DOHH2 (cell line): ENCODE results near the gene FAM199X.

Experiments used
- H3F3A ChIP-seq: fragments of 200-600 bp; sonication (generic), shearing (Covaris generic); 2 replicates; pipeline ENCODE4 v1.6.0; 2016; ENCODE audit warnings: antibody characterized with exemption, mild to moderate bottlenecking; ENCODE audit not compliant: control insufficient read depth, insufficient read depth
- H3K27ac ChIP-seq: fragments of 200-600 bp; sonication (generic); 2 replicates; pipeline ENCODE4 v1.5.1; 2014; ENCODE audit warnings: low read depth, mild to moderate bottlenecking, low read length, moderate library complexity
- H3K27me3 ChIP-seq: fragments of 200-600 bp; sonication (generic); 2 replicates; pipeline ENCODE4 v1.6.1; 2014; ENCODE audit warnings: mild to moderate bottlenecking, low read length, mixed read lengths; ENCODE audit not compliant: control insufficient read depth
- H3K36me3 ChIP-seq: fragments of 200-600 bp; sonication (generic); 2 replicates; pipeline ENCODE4 v1.6.1; 2014; ENCODE audit warnings: mild to moderate bottlenecking, low read length, moderate library complexity, mixed read lengths; ENCODE audit not compliant: control insufficient read depth
- H3K4me1 ChIP-seq: fragments of 200-600 bp; sonication (generic); 2 replicates; pipeline ENCODE4 v1.6.1; 2014; ENCODE audit warnings: mild to moderate bottlenecking, low read length, mixed read lengths; ENCODE audit not compliant: control insufficient read depth
- H3K4me2 ChIP-seq: fragments of 200-600 bp; sonication (generic); 2 replicates; pipeline ENCODE4 v1.6.0; 2014; ENCODE audit warnings: mild to moderate bottlenecking, low read length, moderate library complexity
- H3K4me3 ChIP-seq: fragments of 200-600 bp; sonication (generic); 2 replicates; pipeline ENCODE4 v1.5.1; 2014; ENCODE audit warnings: mild to moderate bottlenecking, low read length, mixed read lengths
- H3K79me2 ChIP-seq: fragments of 200-600 bp; sonication (generic); 2 replicates; pipeline ENCODE4 v1.6.1; 2014; ENCODE audit warnings: mild to moderate bottlenecking, low read length, mixed read lengths; ENCODE audit not compliant: control insufficient read depth
- H3K9me2 ChIP-seq: fragments of 200-600 bp; sonication (generic); replicated peaks from 2 replicates; pipeline ENCODE4 v1.6.1; 2014; ENCODE audit warnings: mild to moderate bottlenecking, low read length, mixed read lengths; ENCODE audit not compliant: control insufficient read depth
- H3K9me3 ChIP-seq: fragments of 200-600 bp; sonication (generic); 2 replicates; pipeline ENCODE4 v1.6.1; 2014; ENCODE audit warnings: antibody characterized with exemption, low read length, mixed read lengths; ENCODE audit not compliant: control insufficient read depth, insufficient read depth
- H4K20me1 ChIP-seq: fragments of 200-600 bp; sonication (generic); 2 replicates; pipeline ENCODE4 v1.6.0; 2014; ENCODE audit warnings: low read depth, mild to moderate bottlenecking, antibody characterized with exemption, low read length, moderate library complexity; ENCODE audit not compliant: control insufficient read depth, insufficient read depth
- CTCF ChIP-seq: fragments of 200-600 bp; sonication (generic); IDR thresholded peaks from one replicate; pipeline ENCODE4 v1.5.1; 2014; ENCODE audit warnings: antibody characterized with exemption, mild to moderate bottlenecking, low read depth, low read length; ENCODE audit not compliant: poor library complexity, severe bottlenecking
- EZH2phosphoT487 ChIP-seq: fragments of 200-600 bp; sonication (generic); IDR thresholded peaks from 2 replicates; pipeline ENCODE4 v1.6.1; 2017; ENCODE audit warnings: borderline replicate concordance, mild to moderate bottlenecking, antibody characterized with exemption, low read length, moderate library complexity, mixed read lengths

Gene FAM199X

GRCh38 chrX:104137496-104137895, 28.8 kb upstream of the FAM199X start:
- H3K9me3 ChIP-seq, result no peaks in the 10 kb centered on the region
- H3K9me2 ChIP-seq, result no peaks in the 10 kb centered on the region
- H3K4me3 ChIP-seq, result no peak overlapping the region
- no peaks in the 10 kb centered on the region for H4K20me1 ChIP-seq
- H3K27ac ChIP-seq, result no peak overlapping the region
- TF ChIP-seq CTCF (no peak), EZH2phosphoT487 (no peak)
- no peaks in the 10 kb centered on the region for H3K79me2 ChIP-seq
- H3K36me3 ChIP-seq, result no peaks in the 10 kb centered on the region
- peaks cover 10% of the 10 kb centered on the region for H3K4me1 ChIP-seq
- H3K27me3 ChIP-seq, result no peaks in the 10 kb centered on the region
- no peak overlapping the region for H3K4me2 ChIP-seq
- no peaks in the 10 kb centered on the region for H3F3A ChIP-seq

- H3K36me3 ChIP-seq, result no peaks in the 10 kb centered on the region
- H3F3A ChIP-seq, result no peaks in the 10 kb centered on the region
- TF ChIP-seq EZH2phosphoT487 (no peak), CTCF (no peak)
- H3K27ac ChIP-seq, result no peak overlapping the region
- no peaks in the 10 kb centered on the region for H3K79me2 ChIP-seq
- H3K4me1 ChIP-seq, result peaks cover 8% of the 10 kb centered on the region
- no peaks in the 10 kb centered on the region for H3K27me3 ChIP-seq
- H3K9me2 ChIP-seq, result no peaks in the 10 kb centered on the region
- no peaks in the 10 kb centered on the region for H3K9me3 ChIP-seq
- H4K20me1 ChIP-seq, result no peaks in the 10 kb centered on the region
- H3K4me3 ChIP-seq, result no peak overlapping the region
- H3K4me2 ChIP-seq, result no peak overlapping the region
These were observed 25.0 kb upstream of the FAM199X start for GRCh38 chrX:104141087-104141760.

GRCh38 chrX:104151037-104151436, 15.2 kb upstream of the FAM199X start:
- Histone ChIP-seq H3K36me3 (no peaks in the 10 kb centered on the region), H3K9me2 (no peaks in the 10 kb centered on the region), H3K79me2 (peaks cover 16% of the 10 kb centered on the region), H3K27me3 (no peaks in the 10 kb centered on the region), H3F3A (no peaks in the 10 kb centered on the region), H3K4me1 (no peaks in the 10 kb centered on the region), H3K4me2 (no peak overlapping the region), H4K20me1 (no peaks in the 10 kb centered on the region), H3K9me3 (no peaks in the 10 kb centered on the region), H3K27ac (no peak overlapping the region), H3K4me3 (no peak overlapping the region)
- no peak for TF ChIP-seq CTCF
- TF ChIP-seq EZH2phosphoT487, result no peak
